IPS-15b (cell line): Measurements from ENCODE around the gene MRPL43.
A peak's percentile ranks its signal among the peaks of the same experiment; 100 is the strongest.

Experiments
- H3K27me3 ChIP-seq: one replicate; pipeline ENCODE4 v1.6.1; 2013; ENCODE audit warnings: low read length; ENCODE audit not compliant: control insufficient read depth, insufficient read depth
- H3K36me3 ChIP-seq: one replicate; pipeline ENCODE4 v1.6.1; 2013; ENCODE audit warnings: low read length; ENCODE audit not compliant: control insufficient read depth, insufficient read depth
- H3K4me1 ChIP-seq: one replicate; pipeline ENCODE4 v1.6.1; 2013; ENCODE audit warnings: mild to moderate bottlenecking, low read length; ENCODE audit not compliant: control insufficient read depth, insufficient read depth
- H3K4me3 ChIP-seq: one replicate; pipeline ENCODE4 v1.5.1; 2013; ENCODE audit warnings: low read depth, low read length
- H3K9ac ChIP-seq: one replicate; pipeline ENCODE4 v1.6.1; 2013; ENCODE audit warnings: low read depth, mild to moderate bottlenecking, low read length
- H3K9me3 ChIP-seq: one replicate; pipeline ENCODE4 v1.6.1; 2013; ENCODE audit warnings: mild to moderate bottlenecking, low read length; ENCODE audit not compliant: control insufficient read depth, insufficient read depth

Gene MRPL43

GRCh38 chr10:100998991-100999741 lies 11.9 kb upstream of the MRPL43 start:
- Histone ChIP-seq H3K36me3 (peaks cover 6% of the 10 kb centered on the region), H3K9me3 (no peaks in the 10 kb centered on the region), H3K9ac (peak overlapping the region; percentile 83), H3K27me3 (no peaks in the 10 kb centered on the region), H3K4me1 (peaks cover 13% of the 10 kb centered on the region), H3K4me3 (peak overlapping the region; percentile 79)

GRCh38 chr10:100998183-100998990 lies 11.1 kb upstream of the MRPL43 start:
- no peaks in the 10 kb centered on the region for H3K27me3 ChIP-seq
- H3K9me3 ChIP-seq, result no peaks in the 10 kb centered on the region
- H3K4me1 ChIP-seq, result peaks cover 13% of the 10 kb centered on the region
- peak overlapping the region; percentile 79 for H3K4me3 ChIP-seq
- peak overlapping the region; percentile 12 for H3K9ac ChIP-seq
- H3K36me3 ChIP-seq, result peaks cover 12% of the 10 kb centered on the region

- Histone ChIP-seq H3K4me1 (peaks cover 13% of the 10 kb centered on the region), H3K9me3 (no peaks in the 10 kb centered on the region), H3K9ac (peak overlapping the region; percentile 60), H3K4me3 (peak overlapping the region; percentile 79), H3K36me3 (peaks cover 13% of the 10 kb centered on the region), H3K27me3 (no peaks in the 10 kb centered on the region)
Measured at GRCh38 chr10:100997360-100998182, 10.3 kb upstream of the MRPL43 start.

GRCh38 chr10:100996678-100997359 lies 9.5 kb upstream of the MRPL43 start:
- H3K36me3 ChIP-seq, result peaks cover 11% of the 10 kb centered on the region
- peaks cover 13% of the 10 kb centered on the region for H3K4me1 ChIP-seq
- no peaks in the 10 kb centered on the region for H3K9me3 ChIP-seq
- H3K27me3 ChIP-seq, result no peaks in the 10 kb centered on the region
- H3K4me3 ChIP-seq, result peak overlapping the region; percentile 79
- H3K9ac ChIP-seq, result peak overlapping the region; percentile 65

GRCh38 chr10:100995181-100995580 lies 7.9 kb upstream of the MRPL43 start:
- H3K4me3 ChIP-seq, result no peak overlapping the region
- H3K9me3 ChIP-seq, result no peaks in the 10 kb centered on the region
- H3K9ac ChIP-seq, result no peak overlapping the region
- peaks cover 13% of the 10 kb centered on the region for H3K4me1 ChIP-seq
- peaks cover 25% of the 10 kb centered on the region for H3K36me3 ChIP-seq
- H3K27me3 ChIP-seq, result no peaks in the 10 kb centered on the region

- Histone ChIP-seq H3K36me3 (peaks cover 33% of the 10 kb centered on the region), H3K27me3 (no peaks in the 10 kb centered on the region), H3K9ac (no peak overlapping the region), H3K9me3 (no peaks in the 10 kb centered on the region), H3K4me3 (no peak overlapping the region), H3K4me1 (peaks cover 13% of the 10 kb centered on the region)
Measured at GRCh38 chr10:100993986-100994708, 6.8 kb upstream of the MRPL43 start.

GRCh38 chr10:100989088-100989487 lies 1.8 kb upstream of the MRPL43 start:
- Histone ChIP-seq H3K36me3 (peaks cover 40% of the 10 kb centered on the region), H3K9me3 (no peaks in the 10 kb centered on the region), H3K4me3 (no peak overlapping the region), H3K4me1 (no peaks in the 10 kb centered on the region), H3K27me3 (no peaks in the 10 kb centered on the region), H3K9ac (peak overlapping the region; percentile 32)

- Histone ChIP-seq H3K4me3 (peak overlapping the region; percentile 99), H3K4me1 (no peaks in the 10 kb centered on the region), H3K9ac (peak overlapping the region; percentile 92), H3K9me3 (no peaks in the 10 kb centered on the region), H3K36me3 (peaks cover 32% of the 10 kb centered on the region), H3K27me3 (no peaks in the 10 kb centered on the region)
Measured at GRCh38 chr10:100988166-100988565, 869 bp upstream of the MRPL43 start.

- H3K4me3 ChIP-seq, result peak overlapping the region; percentile 99
- peaks cover 32% of the 10 kb centered on the region for H3K36me3 ChIP-seq
- no peaks in the 10 kb centered on the region for H3K27me3 ChIP-seq
- H3K4me1 ChIP-seq, result no peaks in the 10 kb centered on the region
- no peaks in the 10 kb centered on the region for H3K9me3 ChIP-seq
- H3K9ac ChIP-seq, result peak overlapping the region; percentile 92
Measured at GRCh38 chr10:100987685-100988049, 370 bp upstream of the MRPL43 start.

- Histone ChIP-seq H3K4me3 (peak overlapping the region; percentile 99), H3K9ac (peak overlapping the region; percentile 92), H3K36me3 (peaks cover 29% of the 10 kb centered on the region), H3K27me3 (no peaks in the 10 kb centered on the region), H3K9me3 (no peaks in the 10 kb centered on the region), H3K4me1 (no peaks in the 10 kb centered on the region)
Measured at GRCh38 chr10:100986623-100986951, 710 bp downstream of the MRPL43 start.

GRCh38 chr10:100985336-100985735 lies 2.0 kb downstream of the MRPL43 start:
- Histone ChIP-seq H3K9ac (no peak overlapping the region), H3K9me3 (no peaks in the 10 kb centered on the region), H3K36me3 (peaks cover 23% of the 10 kb centered on the region), H3K27me3 (no peaks in the 10 kb centered on the region), H3K4me3 (no peak overlapping the region), H3K4me1 (no peaks in the 10 kb centered on the region)
